ENCODE data around the gene ZNF253.
"Not testable (repeated sequence)": the region's sequence is repeated elsewhere in the genome, so short reads cannot be mapped to it uniquely, and the experiment has no call there.

The ZNF253 gene

DNA sequence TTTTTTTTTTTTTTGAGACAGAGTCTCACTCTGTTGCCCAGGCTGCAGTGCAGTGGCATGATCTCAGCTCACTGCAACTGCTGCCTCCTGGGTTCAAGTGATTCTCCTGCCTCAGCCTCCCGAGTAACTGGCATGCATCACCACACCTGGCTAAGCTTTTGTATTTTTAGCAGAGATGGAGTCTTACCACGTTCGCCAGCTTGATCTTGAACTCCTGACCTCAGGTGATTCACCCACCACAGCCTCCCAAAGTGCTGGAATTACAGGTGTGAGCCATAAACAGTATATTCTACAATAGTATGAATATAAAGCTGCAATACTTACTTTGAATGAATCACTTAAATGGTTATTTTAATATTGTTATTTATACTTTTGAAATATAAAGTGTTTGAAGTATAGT, 41.9 kb downstream of the ZNF253 start:
- H3K9me3 ChIP-seq (ENCODE audit: control insufficient read depth, low read length) = peaks cover 87% of the 10 kb centered on the region
- not testable (repeated sequence) for H3K4ac ChIP-seq (ENCODE audit: low read depth in 1 of 2, low read length in 2 of 2); H3K18ac ChIP-seq (ENCODE audit: low read depth in 1 of 2, low read length in 2 of 2); H3K27ac ChIP-seq (ENCODE audit: low read length, poor library complexity, severe bottlenecking); H4K91ac ChIP-seq (ENCODE audit: low read length); H2BK120ac ChIP-seq (ENCODE audit: low read depth, low read length); H3K14ac ChIP-seq (ENCODE audit: low read length in 2 of 2); H4K8ac ChIP-seq (ENCODE audit: low read length); H3K9ac ChIP-seq (ENCODE audit: low read length); H2AFZ ChIP-seq (ENCODE audit: low read depth, low read length); DNase-seq; H3K27me3 ChIP-seq (ENCODE audit: control insufficient read depth in 1 of 2, insufficient read depth in 1 of 2, low read length in 2 of 2); H2BK5ac ChIP-seq (ENCODE audit: low read depth, low read length, poor library complexity, severe bottlenecking); H3K4me2 ChIP-seq (ENCODE audit: low read length, poor library complexity, severe bottlenecking); H2BK12ac ChIP-seq (ENCODE audit: low read length in 2 of 2); H2BK15ac ChIP-seq (ENCODE audit: low read depth, poor library complexity, severe bottlenecking); H3K4me1 ChIP-seq (ENCODE audit: control insufficient read depth, insufficient read depth, low read depth, low read length); H2AK5ac ChIP-seq (ENCODE audit: low read length, severe bottlenecking); H3K4me3 ChIP-seq (ENCODE audit: insufficient read depth in 1 of 2, low read depth in 1 of 2, low read length in 2 of 2); H3K23ac ChIP-seq (ENCODE audit: low read length in 2 of 2)
- H3K36me3 ChIP-seq (ENCODE audit: control insufficient read depth in 1 of 2, insufficient read depth in 2 of 2, low read depth in 1 of 2, low read length in 2 of 2) = peaks cover 0 to 15% of the 10 kb centered on the region in 2 experiments
- 94% methylated on average over 3 of the region's 3 CpGs for WGBS
- peaks cover 29% of the 10 kb centered on the region for H3K79me1 ChIP-seq (replicated peaks; ENCODE audit: low read length, poor library complexity, severe bottlenecking)

DNA sequence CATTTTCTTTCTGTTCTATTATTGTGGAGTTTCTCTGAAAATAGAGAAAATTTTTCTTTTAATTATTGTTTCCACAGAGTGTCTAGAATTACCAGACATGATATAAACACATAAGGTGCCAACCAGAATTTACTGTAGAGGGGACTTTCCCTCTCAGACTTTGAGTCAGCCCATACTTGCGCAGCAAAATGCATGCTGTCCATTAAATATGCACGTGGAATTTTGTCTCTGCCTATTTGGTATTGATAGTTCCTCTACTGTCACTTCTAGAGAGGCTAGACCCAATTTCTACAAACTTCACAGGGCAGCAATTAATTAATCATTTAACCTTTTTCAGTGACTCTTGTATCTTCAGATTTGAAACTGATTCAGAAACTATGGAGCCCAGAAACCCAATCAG, 44.0 kb downstream of the ZNF253 start:
- 91% methylated on average over 2 of the region's 2 CpGs for WGBS
- no peak for DNase-seq
- H3K23ac ChIP-seq (ENCODE audit: low read length in 2 of 2) = no peak overlapping the region
- no peaks in the 10 kb centered on the region for H3K4me1 ChIP-seq (ENCODE audit: control insufficient read depth, insufficient read depth, low read depth, low read length)
- H4K8ac ChIP-seq (ENCODE audit: low read length) = no peak overlapping the region
- H3K4me2 ChIP-seq (ENCODE audit: low read length, poor library complexity, severe bottlenecking) = no peak overlapping the region
- H2BK15ac ChIP-seq (ENCODE audit: low read depth, poor library complexity, severe bottlenecking) = no peak overlapping the region
- H2BK5ac ChIP-seq (ENCODE audit: low read depth, low read length, poor library complexity, severe bottlenecking) = no peak overlapping the region
- H3K9me3 ChIP-seq (ENCODE audit: control insufficient read depth, low read length) = peaks cover 93% of the 10 kb centered on the region
- H2AFZ ChIP-seq (ENCODE audit: low read depth, low read length) = no peak overlapping the region
- no peak overlapping the region for H4K91ac ChIP-seq (ENCODE audit: low read length)
- no peak overlapping the region for H3K9ac ChIP-seq (ENCODE audit: low read length)
- H2BK120ac ChIP-seq (ENCODE audit: low read depth, low read length) = no peak overlapping the region
- H3K79me1 ChIP-seq (replicated peaks; ENCODE audit: low read length, poor library complexity, severe bottlenecking) = peaks cover 24% of the 10 kb centered on the region
- no peaks in the 10 kb centered on the region for H3K27me3 ChIP-seq (ENCODE audit: control insufficient read depth in 1 of 2, insufficient read depth in 1 of 2, low read length in 2 of 2)
- H3K27ac ChIP-seq (ENCODE audit: low read length, poor library complexity, severe bottlenecking) = no peak overlapping the region
- peaks cover 0 to 6% of the 10 kb centered on the region in 2 experiments for H3K36me3 ChIP-seq (ENCODE audit: control insufficient read depth in 1 of 2, insufficient read depth in 2 of 2, low read depth in 1 of 2, low read length in 2 of 2)
- no peak overlapping the region for H3K14ac ChIP-seq (ENCODE audit: low read length in 2 of 2)
- H3K4me3 ChIP-seq (ENCODE audit: insufficient read depth in 1 of 2, low read depth in 1 of 2, low read length in 2 of 2) = no peak overlapping the region
- no peak overlapping the region for H3K18ac ChIP-seq (ENCODE audit: low read depth in 1 of 2, low read length in 2 of 2)
- no peak overlapping the region for H2AK5ac ChIP-seq (ENCODE audit: low read length, severe bottlenecking)
- H3K4ac ChIP-seq (ENCODE audit: low read depth in 1 of 2, low read length in 2 of 2) = no peak overlapping the region
- H2BK12ac ChIP-seq (ENCODE audit: low read length in 2 of 2) = no peak overlapping the region

DNA sequence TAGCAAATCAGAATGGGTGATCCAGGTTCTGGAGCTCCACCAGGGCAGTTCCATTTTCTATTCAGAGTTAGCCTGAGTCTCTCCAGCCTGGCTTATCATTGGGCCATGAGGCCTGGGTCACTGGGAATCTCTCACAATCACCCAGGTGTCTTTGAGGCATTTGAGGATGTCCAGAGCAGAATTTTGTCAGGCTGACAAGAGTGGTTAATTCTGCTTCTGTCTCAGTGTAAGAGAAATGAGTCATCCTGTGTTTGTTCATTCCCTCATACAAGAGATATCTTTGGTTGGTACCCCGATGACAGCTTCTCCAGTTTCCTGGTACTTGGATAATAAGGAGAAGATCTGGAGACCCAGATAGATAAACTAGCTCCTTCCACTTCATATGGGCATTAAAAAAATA, 45.5 kb downstream of the ZNF253 start:
- no peak overlapping the region for H3K4me3 ChIP-seq (ENCODE audit: insufficient read depth in 1 of 2, low read depth in 1 of 2, low read length in 2 of 2)
- H3K4ac ChIP-seq (ENCODE audit: low read depth in 1 of 2, low read length in 2 of 2) = no peak overlapping the region
- H3K9me3 ChIP-seq (ENCODE audit: control insufficient read depth, low read length) = peaks cover 92% of the 10 kb centered on the region
- no CpG with 5 or more reads among the region's 1 CpG for WGBS
- no peak overlapping the region for H2BK5ac ChIP-seq (ENCODE audit: low read depth, low read length, poor library complexity, severe bottlenecking)
- no peak overlapping the region for H2AFZ ChIP-seq (ENCODE audit: low read depth, low read length)
- no peaks in the 10 kb centered on the region for H3K27me3 ChIP-seq (ENCODE audit: control insufficient read depth in 1 of 2, insufficient read depth in 1 of 2, low read length in 2 of 2)
- no peak overlapping the region for H3K4me2 ChIP-seq (ENCODE audit: low read length, poor library complexity, severe bottlenecking)
- no peak overlapping the region for H4K8ac ChIP-seq (ENCODE audit: low read length)
- no peak overlapping the region for H2AK5ac ChIP-seq (ENCODE audit: low read length, severe bottlenecking)
- no peak overlapping the region for H3K23ac ChIP-seq (ENCODE audit: low read length in 2 of 2)
- H3K79me1 ChIP-seq (replicated peaks; ENCODE audit: low read length, poor library complexity, severe bottlenecking) = peaks cover 22% of the 10 kb centered on the region
- H2BK15ac ChIP-seq (ENCODE audit: low read depth, poor library complexity, severe bottlenecking) = no peak overlapping the region
- no peak overlapping the region for H3K9ac ChIP-seq (ENCODE audit: low read length)
- DNase-seq = peak; percentile 54
- H2BK120ac ChIP-seq (ENCODE audit: low read depth, low read length) = no peak overlapping the region
- no peaks in the 10 kb centered on the region for H3K4me1 ChIP-seq (ENCODE audit: control insufficient read depth, insufficient read depth, low read depth, low read length)
- no peak overlapping the region for H3K27ac ChIP-seq (ENCODE audit: low read length, poor library complexity, severe bottlenecking)
- no peak overlapping the region for H3K14ac ChIP-seq (ENCODE audit: low read length in 2 of 2)
- no peak overlapping the region for H4K91ac ChIP-seq (ENCODE audit: low read length)
- peaks cover 0 to 6% of the 10 kb centered on the region in 2 experiments for H3K36me3 ChIP-seq (ENCODE audit: control insufficient read depth in 1 of 2, insufficient read depth in 2 of 2, low read depth in 1 of 2, low read length in 2 of 2)
- H3K18ac ChIP-seq (ENCODE audit: low read depth in 1 of 2, low read length in 2 of 2) = no peak overlapping the region
- H2BK12ac ChIP-seq (ENCODE audit: low read length in 2 of 2) = no peak overlapping the region

DNA sequence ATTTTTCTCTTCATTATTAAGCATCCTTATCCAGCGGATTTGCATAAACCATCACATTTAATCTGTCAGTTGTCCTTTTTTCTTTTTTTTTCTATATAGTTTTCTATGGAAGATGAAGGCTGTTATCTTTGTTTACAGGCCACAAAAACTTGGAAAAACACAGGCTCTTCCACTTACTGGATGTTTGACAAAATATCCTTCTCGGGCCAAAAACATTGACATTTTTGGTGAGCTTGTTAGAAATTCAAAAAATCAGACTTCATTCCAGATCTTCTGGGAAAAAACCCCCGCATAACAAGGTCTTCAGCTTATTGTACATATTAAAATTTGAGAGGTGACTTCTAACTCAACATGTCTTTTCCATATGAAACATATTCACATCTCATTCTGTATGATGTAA, 48.9 kb downstream of the ZNF253 start:
- H2BK12ac ChIP-seq (ENCODE audit: low read length in 2 of 2) = no peak overlapping the region
- H3K23ac ChIP-seq (ENCODE audit: low read length in 2 of 2) = no peak overlapping the region
- H4K8ac ChIP-seq (ENCODE audit: low read length) = no peak overlapping the region
- H2AK5ac ChIP-seq (ENCODE audit: low read length, severe bottlenecking) = no peak overlapping the region
- no peak overlapping the region for H2AFZ ChIP-seq (ENCODE audit: low read depth, low read length)
- no peak overlapping the region for H3K4me3 ChIP-seq (ENCODE audit: insufficient read depth in 1 of 2, low read depth in 1 of 2, low read length in 2 of 2)
- no peaks in the 10 kb centered on the region for H3K27me3 ChIP-seq (ENCODE audit: control insufficient read depth in 1 of 2, insufficient read depth in 1 of 2, low read length in 2 of 2)
- H3K9ac ChIP-seq (ENCODE audit: low read length) = no peak overlapping the region
- H3K9me3 ChIP-seq (ENCODE audit: control insufficient read depth, low read length) = peaks cover 78% of the 10 kb centered on the region
- no peak overlapping the region for H2BK15ac ChIP-seq (ENCODE audit: low read depth, poor library complexity, severe bottlenecking)
- H3K27ac ChIP-seq (ENCODE audit: low read length, poor library complexity, severe bottlenecking) = no peak overlapping the region
- H3K79me1 ChIP-seq (replicated peaks; ENCODE audit: low read length, poor library complexity, severe bottlenecking) = peaks cover 16% of the 10 kb centered on the region
- H3K4me2 ChIP-seq (ENCODE audit: low read length, poor library complexity, severe bottlenecking) = no peak overlapping the region
- H3K18ac ChIP-seq (ENCODE audit: low read depth in 1 of 2, low read length in 2 of 2) = no peak overlapping the region
- WGBS = no CpG with 5 or more reads among the region's 3 CpGs
- no peak overlapping the region for H4K91ac ChIP-seq (ENCODE audit: low read length)
- H2BK120ac ChIP-seq (ENCODE audit: low read depth, low read length) = no peak overlapping the region
- H3K14ac ChIP-seq (ENCODE audit: low read length in 2 of 2) = no peak overlapping the region
- H2BK5ac ChIP-seq (ENCODE audit: low read depth, low read length, poor library complexity, severe bottlenecking) = no peak overlapping the region
- H3K4ac ChIP-seq (ENCODE audit: low read depth in 1 of 2, low read length in 2 of 2) = no peak overlapping the region
- H3K36me3 ChIP-seq (ENCODE audit: control insufficient read depth in 1 of 2, insufficient read depth in 2 of 2, low read depth in 1 of 2, low read length in 2 of 2) = peaks cover 5 to 7% of the 10 kb centered on the region in 2 experiments
- DNase-seq = no peak
- no peaks in the 10 kb centered on the region for H3K4me1 ChIP-seq (ENCODE audit: control insufficient read depth, insufficient read depth, low read depth, low read length)
